ENCODE results near the gene FZR1.

- TF ChIP-seq, protein P1, sequence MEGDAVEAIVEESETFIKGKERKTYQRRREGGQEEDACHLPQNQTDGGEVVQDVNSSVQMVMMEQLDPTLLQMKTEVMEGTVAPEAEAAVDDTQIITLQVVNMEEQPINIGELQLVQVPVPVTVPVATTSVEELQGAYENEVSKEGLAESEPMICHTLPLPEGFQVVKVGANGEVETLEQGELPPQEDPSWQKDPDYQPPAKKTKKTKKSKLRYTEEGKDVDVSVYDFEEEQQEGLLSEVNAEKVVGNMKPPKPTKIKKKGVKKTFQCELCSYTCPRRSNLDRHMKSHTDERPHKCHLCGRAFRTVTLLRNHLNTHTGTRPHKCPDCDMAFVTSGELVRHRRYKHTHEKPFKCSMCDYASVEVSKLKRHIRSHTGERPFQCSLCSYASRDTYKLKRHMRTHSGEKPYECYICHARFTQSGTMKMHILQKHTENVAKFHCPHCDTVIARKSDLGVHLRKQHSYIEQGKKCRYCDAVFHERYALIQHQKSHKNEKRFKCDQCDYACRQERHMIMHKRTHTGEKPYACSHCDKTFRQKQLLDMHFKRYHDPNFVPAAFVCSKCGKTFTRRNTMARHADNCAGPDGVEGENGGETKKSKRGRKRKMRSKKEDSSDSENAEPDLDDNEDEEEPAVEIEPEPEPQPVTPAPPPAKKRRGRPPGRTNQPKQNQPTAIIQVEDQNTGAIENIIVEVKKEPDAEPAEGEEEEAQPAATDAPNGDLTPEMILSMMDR (IDR thresholded peaks at IDR 0.05) = no peak
- TF ChIP-seq POLR2A (IDR thresholded peaks at IDR 0.05) (no peak), POLR2AphosphoS5 (IDR thresholded peaks at IDR 0.05) (no peak)
These were observed 12.5 kb upstream of the FZR1 start for GRCh38 chr19:3493651-3494050.

Data from suprapubic skin (tissue), 4 donors.